ENCODE measurements around the gene PLAAT4. TPM values are rescaled to one million over a fixed set of nuclear protein-coding genes. Genes with fewer than 3 reads are reported as not detected.
"Not testable (repeated sequence)": the region's sequence is repeated elsewhere in the genome, so short reads cannot be mapped to it uniquely, and the experiment has no call there.

PLAAT4 gene
- total RNA-seq, 1 donor = 16.6 TPM

DNA sequence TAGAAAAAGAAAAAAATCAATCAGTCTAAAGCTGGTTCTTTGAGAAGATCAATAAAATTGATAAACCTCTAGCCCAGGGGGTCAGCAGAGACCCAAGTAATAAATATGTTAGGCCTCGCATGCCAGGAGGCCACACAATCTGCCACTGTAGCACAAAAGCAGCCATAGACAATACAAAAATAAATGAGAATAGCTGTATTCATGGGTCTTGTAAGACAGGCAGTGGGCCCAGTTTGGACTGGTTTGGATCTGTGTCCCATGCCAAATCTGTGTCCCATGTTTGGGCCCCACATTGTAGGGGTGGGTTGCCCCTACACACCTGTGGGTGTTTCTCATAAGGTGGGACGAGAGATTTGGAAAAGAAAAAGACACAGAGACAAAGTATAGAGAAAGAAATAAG lies 6.6 kb upstream of the PLAAT4 start:
- TF ChIP-seq, protein P1, sequence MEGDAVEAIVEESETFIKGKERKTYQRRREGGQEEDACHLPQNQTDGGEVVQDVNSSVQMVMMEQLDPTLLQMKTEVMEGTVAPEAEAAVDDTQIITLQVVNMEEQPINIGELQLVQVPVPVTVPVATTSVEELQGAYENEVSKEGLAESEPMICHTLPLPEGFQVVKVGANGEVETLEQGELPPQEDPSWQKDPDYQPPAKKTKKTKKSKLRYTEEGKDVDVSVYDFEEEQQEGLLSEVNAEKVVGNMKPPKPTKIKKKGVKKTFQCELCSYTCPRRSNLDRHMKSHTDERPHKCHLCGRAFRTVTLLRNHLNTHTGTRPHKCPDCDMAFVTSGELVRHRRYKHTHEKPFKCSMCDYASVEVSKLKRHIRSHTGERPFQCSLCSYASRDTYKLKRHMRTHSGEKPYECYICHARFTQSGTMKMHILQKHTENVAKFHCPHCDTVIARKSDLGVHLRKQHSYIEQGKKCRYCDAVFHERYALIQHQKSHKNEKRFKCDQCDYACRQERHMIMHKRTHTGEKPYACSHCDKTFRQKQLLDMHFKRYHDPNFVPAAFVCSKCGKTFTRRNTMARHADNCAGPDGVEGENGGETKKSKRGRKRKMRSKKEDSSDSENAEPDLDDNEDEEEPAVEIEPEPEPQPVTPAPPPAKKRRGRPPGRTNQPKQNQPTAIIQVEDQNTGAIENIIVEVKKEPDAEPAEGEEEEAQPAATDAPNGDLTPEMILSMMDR (IDR thresholded peaks at IDR 0.05; ENCODE audit: insufficient read depth, low read length) = no peak
- DNase-seq (ENCODE audit: low read depth) = no peak
- no peak overlapping the region for H3K4me3 ChIP-seq (ENCODE audit: low read depth, low read length)

DNA sequence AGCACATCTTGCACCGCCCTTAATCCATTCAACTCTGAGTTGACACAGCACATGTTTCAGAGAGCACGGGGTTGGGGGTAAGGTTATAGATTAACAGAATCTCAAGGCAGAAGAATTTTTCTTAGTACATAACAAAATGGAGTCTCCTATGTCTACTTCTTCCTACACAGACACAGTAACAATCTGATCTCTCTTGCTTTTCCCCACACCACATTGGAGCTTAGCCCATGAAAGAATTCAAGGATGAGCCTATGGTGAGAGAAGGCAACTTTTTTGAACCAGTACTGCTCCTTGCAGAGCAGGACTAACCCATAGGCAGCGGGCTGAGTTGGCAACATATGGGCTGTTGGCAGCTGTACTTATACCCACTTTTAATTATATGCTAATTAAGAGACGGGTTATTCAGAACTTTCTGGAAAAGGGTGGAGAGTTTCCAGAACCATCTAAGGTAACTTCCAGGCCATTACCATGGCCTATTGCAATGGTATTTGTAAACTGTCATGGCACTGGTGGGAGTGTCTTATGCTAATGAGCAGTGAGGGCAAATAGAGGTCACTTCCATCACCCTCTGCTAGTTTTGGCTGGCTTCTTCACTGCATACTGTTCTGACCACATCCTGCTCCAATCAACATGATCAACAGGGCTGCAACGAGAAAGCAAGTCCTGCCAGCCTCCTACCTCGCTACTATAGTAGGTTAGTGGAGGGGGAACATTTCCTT lies 5.4 kb upstream of the PLAAT4 start:
- H3K4me3 ChIP-seq (ENCODE audit: low read depth, low read length) = not testable (repeated sequence)
- peak; percentile 85 for DNase-seq (ENCODE audit: low read depth)

DNA sequence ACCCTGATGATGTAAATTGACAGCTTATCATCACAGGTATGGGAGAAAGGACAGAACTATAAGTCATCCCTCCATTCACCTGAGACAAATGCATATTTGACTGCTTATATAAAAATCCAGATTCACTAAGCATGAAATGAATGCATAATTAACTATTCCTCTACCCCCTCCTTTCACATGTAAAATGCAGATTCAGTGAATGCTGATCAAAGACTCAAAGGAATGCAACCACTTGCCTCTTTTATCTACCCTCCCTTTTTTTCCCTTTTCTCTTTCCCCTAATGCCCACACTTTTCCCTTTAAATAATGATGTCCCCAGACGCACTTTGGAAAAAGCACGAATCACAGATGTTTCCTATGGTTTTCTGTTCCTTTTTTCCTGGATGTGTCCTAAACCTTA lies 4.5 kb upstream of the PLAAT4 start:
- TF ChIP-seq, protein P1 (IDR thresholded peaks at IDR 0.05; ENCODE audit: insufficient read depth, low read length) = no peak
- DNase-seq (ENCODE audit: low read depth) = no peak
- H3K4me3 ChIP-seq (ENCODE audit: low read depth, low read length) = no peak overlapping the region

DNA sequence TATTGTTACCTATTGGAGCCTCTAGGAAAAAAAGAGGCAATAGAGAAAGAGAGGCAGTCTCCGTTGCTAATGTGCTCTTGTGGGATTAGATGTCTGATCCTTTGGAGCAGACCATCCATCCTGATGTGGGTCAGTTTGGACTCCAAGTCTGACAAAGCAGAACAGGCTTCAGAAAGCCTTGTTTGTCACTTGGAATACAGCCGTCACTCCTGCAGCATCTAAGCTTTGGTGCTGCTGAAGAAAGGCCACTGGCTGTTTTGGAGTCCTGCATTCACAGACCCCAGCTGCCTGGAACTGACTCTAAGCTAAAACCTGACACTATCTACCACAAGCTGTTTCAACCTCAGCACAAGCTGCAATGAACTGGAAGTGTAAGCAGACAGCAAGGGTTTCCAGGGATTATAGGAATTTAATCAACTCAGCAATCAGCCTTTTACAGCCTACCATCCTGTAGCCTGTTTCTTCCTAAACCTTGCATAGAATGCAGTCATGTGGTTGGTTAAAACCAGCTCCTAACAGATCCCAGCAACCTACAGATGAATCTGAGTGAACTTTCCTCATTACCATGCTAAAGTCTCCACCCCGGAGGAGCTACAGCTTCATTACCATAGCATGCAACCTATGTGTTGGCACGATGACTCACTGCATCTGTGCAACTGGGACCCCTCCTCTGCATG lies 3.7 kb upstream of the PLAAT4 start:
- DNase-seq (ENCODE audit: low read depth) = no peak
- no peak overlapping the region for H3K4me3 ChIP-seq (ENCODE audit: low read depth, low read length)
- TF ChIP-seq, protein P1 (IDR thresholded peaks at IDR 0.05; ENCODE audit: insufficient read depth, low read length) = no peak

DNA sequence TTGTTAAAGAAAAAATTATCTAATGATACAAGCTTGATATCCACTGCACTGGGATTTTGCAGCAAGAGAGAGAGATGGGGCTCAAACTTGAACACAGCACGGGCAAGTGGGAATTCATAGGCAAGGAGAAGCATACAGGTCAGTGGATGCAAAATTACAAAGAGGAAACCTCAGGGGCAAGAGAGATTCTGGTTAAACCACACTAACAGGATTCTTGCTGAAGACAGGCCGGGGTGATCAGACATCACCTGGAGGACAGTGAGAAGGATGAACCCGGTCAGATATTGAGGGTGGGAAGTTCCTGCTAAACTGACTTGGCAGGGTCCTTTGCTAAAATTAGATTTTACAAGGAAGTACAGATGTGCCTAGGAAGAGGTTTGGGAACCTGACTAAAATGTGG lies 2.5 kb upstream of the PLAAT4 start:
- no peak overlapping the region for H3K4me3 ChIP-seq (ENCODE audit: low read depth, low read length)
- TF ChIP-seq, protein P1 (IDR thresholded peaks at IDR 0.05; ENCODE audit: insufficient read depth, low read length) = no peak
- DNase-seq (ENCODE audit: low read depth) = no peak

DNA sequence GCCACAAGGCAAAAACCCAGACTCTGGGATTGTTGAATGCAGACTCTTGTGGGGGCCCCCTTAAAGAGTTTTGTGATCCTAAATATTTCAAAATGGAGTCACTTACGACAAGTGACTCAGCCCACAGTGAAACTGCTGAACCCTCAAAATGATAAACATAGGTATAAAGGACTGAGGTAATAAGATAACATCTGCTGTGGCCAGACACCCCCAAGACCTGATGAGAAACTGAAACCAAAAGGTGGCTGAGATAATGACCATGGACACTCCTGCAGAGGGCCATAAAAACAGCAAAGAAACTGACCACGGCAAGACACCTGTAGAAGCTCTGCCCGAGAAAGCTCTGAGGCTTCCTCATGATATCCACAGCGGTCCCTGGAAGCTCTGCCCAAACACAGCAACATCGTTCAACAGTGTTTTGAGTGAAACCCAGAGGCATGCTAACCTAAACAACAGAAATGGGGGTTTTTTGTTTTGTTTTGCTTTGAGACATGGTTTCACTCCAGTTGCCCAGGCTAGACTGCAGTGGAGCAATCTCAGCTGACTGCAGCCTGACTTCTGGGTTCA lies 1.6 kb upstream of the PLAAT4 start:
- no peak for DNase-seq (ENCODE audit: low read depth)
- H3K4me3 ChIP-seq (ENCODE audit: low read depth, low read length) = no peak overlapping the region
- TF ChIP-seq, protein P1 (IDR thresholded peaks at IDR 0.05; ENCODE audit: insufficient read depth, low read length) = no peak

DNA sequence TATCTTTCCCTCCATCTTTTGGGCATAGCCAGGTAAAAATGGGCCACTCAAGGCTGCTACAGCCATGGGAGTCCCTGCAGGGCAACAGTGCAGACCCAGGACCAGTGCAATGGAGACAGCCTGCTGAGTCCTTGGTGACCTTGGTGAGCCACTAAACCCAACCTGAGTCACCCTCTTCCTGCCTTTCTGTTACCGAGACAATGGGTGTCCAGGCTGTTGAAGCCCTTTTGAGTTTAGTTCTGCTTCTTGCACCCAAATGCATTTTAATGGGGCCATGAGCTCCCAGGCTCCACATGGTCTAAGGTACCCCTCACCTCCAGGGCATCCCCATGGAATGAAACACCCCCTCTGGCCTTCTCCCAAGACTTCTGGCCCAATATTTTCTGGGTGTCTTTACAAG lies 874 bp upstream of the PLAAT4 start:
- no peak for DNase-seq (ENCODE audit: low read depth)
- no peak overlapping the region for H3K4me3 ChIP-seq (ENCODE audit: low read depth, low read length)
- TF ChIP-seq, protein P1 (IDR thresholded peaks at IDR 0.05; ENCODE audit: insufficient read depth, low read length) = no peak
